GM12875 (cell line): ENCODE data around the gene PTPRZ1.

Experiments
- H3K4me3 ChIP-seq: one replicate; pipeline ENCODE4 v1.5.1; 2011; ENCODE audit warnings: low read depth, low read length, control low read depth
- TF ChIP-seq, protein P1 (sequence below): IDR thresholded peaks from 2 replicates; pipeline ENCODE4 v1.5.1; 2011; ENCODE audit warnings: low read depth, mild to moderate bottlenecking, control low read depth, inconsistent platforms, low read length, moderate library complexity, borderline replicate concordance; ENCODE audit not compliant: insufficient read depth

Gene PTPRZ1

DNA sequence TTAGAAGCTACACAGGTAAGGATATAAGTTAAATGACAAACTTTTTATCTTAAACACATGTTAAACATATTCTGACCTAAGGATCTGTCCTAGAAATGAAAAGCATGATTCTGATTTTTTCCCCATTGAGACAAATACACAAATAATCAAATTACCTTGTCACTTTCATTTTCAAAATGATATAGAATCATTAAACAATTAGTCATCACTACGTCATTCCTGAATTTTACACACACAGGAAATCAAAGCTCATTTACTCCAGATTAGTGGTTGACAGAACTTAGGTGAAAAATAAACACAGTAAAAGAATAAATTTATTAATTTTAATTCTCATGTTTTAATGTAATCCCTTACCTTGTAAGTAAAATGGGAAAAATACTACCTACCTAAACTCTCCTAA is 182.1 kb downstream of the PTPRZ1 start:
- TF ChIP-seq, protein P1, sequence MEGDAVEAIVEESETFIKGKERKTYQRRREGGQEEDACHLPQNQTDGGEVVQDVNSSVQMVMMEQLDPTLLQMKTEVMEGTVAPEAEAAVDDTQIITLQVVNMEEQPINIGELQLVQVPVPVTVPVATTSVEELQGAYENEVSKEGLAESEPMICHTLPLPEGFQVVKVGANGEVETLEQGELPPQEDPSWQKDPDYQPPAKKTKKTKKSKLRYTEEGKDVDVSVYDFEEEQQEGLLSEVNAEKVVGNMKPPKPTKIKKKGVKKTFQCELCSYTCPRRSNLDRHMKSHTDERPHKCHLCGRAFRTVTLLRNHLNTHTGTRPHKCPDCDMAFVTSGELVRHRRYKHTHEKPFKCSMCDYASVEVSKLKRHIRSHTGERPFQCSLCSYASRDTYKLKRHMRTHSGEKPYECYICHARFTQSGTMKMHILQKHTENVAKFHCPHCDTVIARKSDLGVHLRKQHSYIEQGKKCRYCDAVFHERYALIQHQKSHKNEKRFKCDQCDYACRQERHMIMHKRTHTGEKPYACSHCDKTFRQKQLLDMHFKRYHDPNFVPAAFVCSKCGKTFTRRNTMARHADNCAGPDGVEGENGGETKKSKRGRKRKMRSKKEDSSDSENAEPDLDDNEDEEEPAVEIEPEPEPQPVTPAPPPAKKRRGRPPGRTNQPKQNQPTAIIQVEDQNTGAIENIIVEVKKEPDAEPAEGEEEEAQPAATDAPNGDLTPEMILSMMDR, result no peak
- no peak overlapping the region for H3K4me3 ChIP-seq

DNA sequence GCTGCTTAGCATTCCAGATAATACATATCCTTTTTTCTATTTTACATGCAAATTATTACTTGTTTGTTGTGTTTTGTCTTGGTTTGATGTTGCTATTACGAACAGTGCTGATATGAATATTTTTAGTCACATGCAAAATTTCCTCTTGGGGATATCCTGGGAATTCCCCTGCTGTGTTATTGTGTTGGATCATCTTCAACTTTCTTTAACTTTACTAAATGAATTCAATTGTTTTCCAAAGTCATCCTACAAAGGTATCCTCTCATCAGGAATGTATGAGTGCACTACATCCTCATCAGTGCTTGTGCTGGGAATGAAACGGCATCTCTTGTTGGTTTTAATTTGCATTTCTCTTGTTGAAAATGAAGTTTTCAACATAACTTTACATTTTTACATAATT is 184.0 kb downstream of the PTPRZ1 start:
- TF ChIP-seq, protein P1, result no peak
- no peak overlapping the region for H3K4me3 ChIP-seq

DNA sequence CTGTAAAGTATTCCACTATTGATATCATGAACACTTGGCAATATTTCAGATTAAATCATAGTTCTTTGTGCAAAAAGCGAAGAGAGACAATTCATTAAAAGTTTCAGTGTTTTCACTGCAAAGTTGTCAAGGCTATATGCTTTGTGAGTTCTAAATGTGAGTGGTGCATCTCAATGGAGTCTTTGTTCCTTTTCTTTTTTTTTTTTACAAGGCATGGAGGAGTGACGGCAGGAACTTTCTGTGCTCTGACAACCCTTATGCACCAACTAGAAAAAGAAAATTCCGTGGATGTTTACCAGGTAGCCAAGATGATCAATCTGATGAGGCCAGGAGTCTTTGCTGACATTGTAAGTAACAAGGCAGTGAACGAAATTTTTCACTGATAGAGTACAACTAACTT is 186.6 kb downstream of the PTPRZ1 start:
- TF ChIP-seq, protein P1, result no peak
- no peak overlapping the region for H3K4me3 ChIP-seq

DNA sequence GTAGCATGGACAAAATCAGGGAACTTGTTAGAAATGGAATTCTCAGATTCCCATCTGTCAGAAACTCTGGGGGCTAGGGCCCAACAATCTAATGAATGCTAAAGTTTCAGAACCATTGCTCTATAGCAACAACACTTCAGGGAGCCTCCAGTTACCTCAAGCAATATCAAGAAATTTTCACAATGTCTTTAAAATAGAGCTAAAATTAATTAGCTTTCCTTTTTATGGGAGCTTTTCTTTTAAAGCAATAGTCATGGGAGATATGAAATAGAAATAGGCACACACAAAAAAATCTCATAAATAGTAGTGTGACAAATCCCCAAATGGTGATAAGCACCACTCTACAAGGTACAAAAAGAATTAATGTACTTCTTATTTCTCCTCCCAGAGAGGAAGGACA is 190.2 kb downstream of the PTPRZ1 start:
- TF ChIP-seq, protein P1, result no peak

DNA sequence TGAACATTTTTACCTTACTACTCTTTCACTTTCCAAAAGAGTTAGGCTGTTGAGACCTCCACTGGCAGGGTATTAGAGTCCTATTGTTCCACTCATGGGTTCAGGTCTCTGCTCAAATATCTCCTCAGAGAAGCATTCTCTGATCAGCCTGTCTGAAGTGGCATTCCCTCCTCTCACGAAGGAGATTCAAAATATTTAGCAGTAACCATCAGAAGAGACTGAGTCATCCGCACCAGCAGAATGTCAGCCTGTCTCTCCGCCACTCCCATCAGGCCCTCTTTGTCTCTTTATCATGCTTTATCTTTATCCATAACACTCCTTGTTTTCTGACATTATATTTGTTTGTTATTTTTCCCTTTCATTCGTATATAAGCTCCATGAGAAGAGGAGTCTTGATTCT is 192.0 kb downstream of the PTPRZ1 start:
- TF ChIP-seq, protein P1, result no peak
- no peak overlapping the region for H3K4me3 ChIP-seq

More for the DNA sequence above, 190.2 kb downstream of the PTPRZ1 start:
- H3K4me3 ChIP-seq, result no peak overlapping the region

DNA sequence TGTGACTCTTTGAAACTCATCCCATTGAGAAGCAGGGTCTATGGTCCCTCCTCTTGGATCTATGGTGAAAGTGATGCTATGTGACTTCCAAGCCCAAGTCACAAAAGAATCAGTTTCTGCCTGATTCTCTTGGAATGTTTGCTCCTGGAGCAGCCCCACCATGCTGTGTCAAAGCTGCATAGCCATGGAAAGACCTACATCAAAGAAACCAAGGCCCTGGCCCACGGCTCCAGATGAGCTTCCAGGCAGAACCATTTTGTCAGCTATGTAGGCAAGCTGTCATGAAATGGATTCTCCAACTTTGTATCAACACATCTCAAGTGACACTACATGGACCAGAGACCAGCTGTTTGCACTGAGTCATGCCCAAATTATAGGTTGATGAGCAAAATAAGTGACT is 194.1 kb downstream of the PTPRZ1 start:
- H3K4me3 ChIP-seq, result no peak overlapping the region
- TF ChIP-seq, protein P1, result no peak

DNA sequence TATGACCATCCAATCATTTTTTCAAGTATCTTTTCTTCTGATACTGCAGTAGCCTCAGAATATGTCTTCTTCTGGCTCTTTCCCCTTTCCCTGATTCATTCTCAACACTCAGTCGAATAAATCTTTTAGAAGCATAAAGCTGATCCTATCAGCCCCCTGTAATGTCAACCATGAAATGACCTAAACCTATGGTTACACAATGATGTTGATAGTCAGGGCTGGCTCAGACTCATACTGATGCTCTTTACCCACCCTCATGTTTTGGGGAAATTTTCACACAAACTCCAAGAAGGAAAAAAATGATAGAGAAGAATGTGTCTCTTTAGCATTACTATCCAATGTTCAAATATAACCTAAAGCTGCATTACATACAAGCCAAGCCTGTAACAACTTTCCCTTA is 195.1 kb downstream of the PTPRZ1 start:
- H3K4me3 ChIP-seq, result no peak overlapping the region

More for the DNA sequence above, 195.1 kb downstream of the PTPRZ1 start:
- TF ChIP-seq, protein P1, result no peak
